Activated naive CD4-positive, alpha-beta T cell treated with anti-CD3 and anti-CD28 coated beads, Interleukin-2, amount 10 ng/mL, durations not matched to agents 7 days and 5 days (primary cell): ENCODE data around the gene PCDHB7.
"Not testable (repeated sequence)": the region's sequence is repeated elsewhere in the genome, so short reads cannot be mapped to it uniquely, and the experiment has no call there.

Experiments used
- CTCF ChIA-PET: fragments of 350-600 bp; sonication (Branson Sonifier 250); formaldehyde crosslinking; loops from one replicate; lab custom pipeline; 2021; ENCODE audit warnings: antibody characterized with exemption; lab: Charles Lee
- DNase-seq: peaks from one replicate; pipeline ENCODE4 v3.0.0-alpha.2; 2020
- H3K27ac Mint-ChIP-seq: one replicate; pipeline ENCODE4 v1.8.0; 2021; ENCODE audit warnings: mild to moderate bottlenecking, moderate library complexity, mixed read lengths
- H3K27me3 Mint-ChIP-seq: one replicate; pipeline ENCODE4 v1.8.0; 2021; ENCODE audit warnings: mild to moderate bottlenecking, mixed read lengths
- H3K36me3 Mint-ChIP-seq: one replicate; pipeline ENCODE4 v1.8.0; 2021; ENCODE audit warnings: mixed read lengths
- H3K4me1 Mint-ChIP-seq: one replicate; pipeline ENCODE4 v1.8.0; 2021; ENCODE audit warnings: mixed read lengths
- H3K4me3 Mint-ChIP-seq: one replicate; pipeline ENCODE4 v1.8.0; 2021; ENCODE audit warnings: mild to moderate bottlenecking, moderate library complexity, mixed read lengths
- H3K9me3 Mint-ChIP-seq: one replicate; pipeline ENCODE4 v1.8.0; 2021; ENCODE audit warnings: mixed read lengths

Gene PCDHB7

GRCh38 chr5:141192110-141192725, 19.8 kb downstream of the PCDHB7 start, which contains the start of gene PCDHB10:
TSS of gene PCDHB10 (plus strand) at chr5:141192353. CDS start at chr5:141192553, 200 bp downstream.
- H3K27ac Mint-ChIP-seq = no peak within 1 kb of the TSS
- H3K27me3 Mint-ChIP-seq = peaks cover 7% of the 10 kb centered on the region
- CTCF ChIA-PET = interaction anchor here (0.6 to 1.5 kb wide), 5 partner anchors 8 to 331 kb away, joined by 3 to 5 read pairs (median 4); partner anchors contain the start of gene PCDHB8
- no peak within 1 kb of the TSS for H3K4me3 Mint-ChIP-seq
- DNase-seq = peak; percentile 48
- peaks cover 25% of the 10 kb centered on the region for H3K9me3 Mint-ChIP-seq
- no peaks in the 10 kb centered on the region for H3K4me1 Mint-ChIP-seq
- H3K36me3 Mint-ChIP-seq = no peaks in the 10 kb centered on the region

DNA sequence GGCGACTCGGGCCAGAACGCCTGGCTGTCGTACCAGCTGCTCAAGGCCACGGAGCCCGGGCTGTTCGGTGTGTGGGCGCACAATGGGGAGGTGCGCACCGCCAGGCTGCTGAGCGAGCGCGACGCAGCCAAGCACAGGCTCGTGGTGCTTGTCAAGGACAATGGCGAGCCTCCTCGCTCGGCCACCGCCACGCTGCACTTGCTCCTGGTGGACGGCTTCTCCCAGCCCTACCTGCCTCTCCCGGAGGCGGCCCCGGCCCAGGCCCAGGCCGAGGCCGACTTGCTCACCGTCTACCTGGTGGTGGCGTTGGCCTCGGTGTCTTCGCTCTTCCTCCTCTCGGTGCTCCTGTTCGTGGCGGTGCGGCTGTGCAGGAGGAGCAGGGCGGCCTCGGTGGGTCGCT, 21.9 kb downstream of the PCDHB7 start:
- H3K27ac Mint-ChIP-seq, H3K27me3 Mint-ChIP-seq, H3K4me3 Mint-ChIP-seq, H3K36me3 Mint-ChIP-seq, H3K4me1 Mint-ChIP-seq, CTCF ChIA-PET, DNase-seq: not testable (repeated sequence)
- peaks cover 25% of the 10 kb centered on the region for H3K9me3 Mint-ChIP-seq

DNA sequence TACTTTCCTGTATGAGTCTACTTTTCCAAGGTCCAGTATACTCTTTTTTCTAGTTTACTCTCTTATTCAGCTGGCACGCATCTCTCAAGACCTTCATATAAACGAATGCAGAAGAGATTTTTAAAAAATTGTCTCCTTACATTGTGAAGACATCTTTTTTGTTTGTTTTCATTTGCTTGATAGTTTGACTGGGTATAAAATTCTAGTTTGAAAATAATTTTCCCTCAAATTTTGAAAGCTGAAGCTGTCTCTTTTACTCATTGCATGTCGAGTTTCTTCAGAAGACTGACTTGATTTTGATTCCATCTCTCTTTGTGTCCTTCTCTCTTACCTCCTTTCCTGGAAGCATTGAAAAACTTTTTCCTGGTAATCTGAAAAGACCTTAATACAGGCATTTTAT, 23.9 kb downstream of the PCDHB7 start:
- Mint-ChIP-seq H3K36me3 (no peaks in the 10 kb centered on the region), H3K4me3 (no peak overlapping the region), H3K27me3 (peaks cover 6% of the 10 kb centered on the region), H3K27ac (no peak overlapping the region), H3K4me1 (no peaks in the 10 kb centered on the region), H3K9me3 (peaks cover 33% of the 10 kb centered on the region)
- CTCF ChIA-PET = interaction anchor here (1.2 kb wide), 1 partner anchor 234 kb away, joined by 3 read pairs; the partner anchor contains the start of gene PCDHGA12
- DNase-seq = no peak

- Mint-ChIP-seq H3K27ac (no peak within 1 kb of the TSS), H3K4me1 (no peaks in the 10 kb centered on the region), H3K9me3 (peaks cover 26% of the 10 kb centered on the region), H3K4me3 (no peak within 1 kb of the TSS), H3K36me3 (peaks cover 3% of the 10 kb centered on the region), H3K27me3 (peaks cover 4% of the 10 kb centered on the region)
- CTCF ChIA-PET = interaction anchor here (0.5 to 1.2 kb wide), 3 partner anchors 8 to 278 kb away, joined by 3 read pairs; partner anchors contain the start of gene PCDHB12
- DNase-seq = no peak
Measured at GRCh38 chr5:141199359-141200235, 27.2 kb downstream of the PCDHB7 start, which contains the start of gene PCDHB11. TSS of gene PCDHB11 (plus strand) at chr5:141199627. CDS start at chr5:141199775, 148 bp downstream.

GRCh38 chr5:141201126-141201525, 28.7 kb downstream of the PCDHB7 start:
- H3K27me3 Mint-ChIP-seq, H3K4me1 Mint-ChIP-seq, H3K4me3 Mint-ChIP-seq, CTCF ChIA-PET, H3K36me3 Mint-ChIP-seq, DNase-seq, H3K27ac Mint-ChIP-seq: not testable (repeated sequence)
- peaks cover 23% of the 10 kb centered on the region for H3K9me3 Mint-ChIP-seq

DNA sequence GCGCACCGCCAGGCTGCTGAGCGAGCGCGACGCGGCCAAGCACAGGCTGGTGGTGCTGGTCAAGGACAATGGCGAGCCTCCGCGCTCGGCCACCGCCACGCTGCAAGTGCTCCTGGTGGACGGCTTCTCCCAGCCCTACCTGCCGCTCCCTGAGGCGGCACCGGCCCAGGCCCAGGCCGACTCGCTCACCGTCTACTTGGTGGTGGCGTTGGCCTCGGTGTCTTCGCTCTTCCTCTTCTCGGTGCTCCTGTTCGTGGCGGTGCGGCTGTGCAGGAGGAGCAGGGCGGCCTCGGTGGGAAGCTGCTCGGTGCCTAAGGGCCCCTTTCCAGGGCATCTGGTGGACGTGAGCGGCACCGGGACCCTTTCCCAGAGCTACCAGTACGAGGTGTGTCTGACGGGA, 29.2 kb downstream of the PCDHB7 start:
- peaks cover 18% of the 10 kb centered on the region for H3K9me3 Mint-ChIP-seq
- CTCF ChIA-PET = not testable (repeated sequence)

GRCh38 chr5:141208478-141208877, 36.0 kb downstream of the PCDHB7 start, which contains the start of gene PCDHB12:
TSS of gene PCDHB12 (plus strand) at chr5:141208719. CDS start at chr5:141208908, 189 bp downstream.
- H3K4me3 Mint-ChIP-seq = no peak within 1 kb of the TSS
- H3K4me1 Mint-ChIP-seq = no peaks in the 10 kb centered on the region
- peaks cover 2% of the 10 kb centered on the region for H3K36me3 Mint-ChIP-seq
- DNase-seq = no peak
- peaks cover 9% of the 10 kb centered on the region for H3K27me3 Mint-ChIP-seq
- CTCF ChIA-PET = interaction anchor here (1.2 kb wide), 1 partner anchor 9 kb away, joined by 3 read pairs; the partner anchor contains the start of gene PCDHB11
- H3K27ac Mint-ChIP-seq = no peak within 1 kb of the TSS
- peaks cover 6% of the 10 kb centered on the region for H3K9me3 Mint-ChIP-seq

More for the DNA sequence above, 29.2 kb downstream of the PCDHB7 start:
- not testable (repeated sequence) for H3K27ac Mint-ChIP-seq, H3K27me3 Mint-ChIP-seq, H3K36me3 Mint-ChIP-seq, DNase-seq, H3K4me1 Mint-ChIP-seq, H3K4me3 Mint-ChIP-seq

DNA sequence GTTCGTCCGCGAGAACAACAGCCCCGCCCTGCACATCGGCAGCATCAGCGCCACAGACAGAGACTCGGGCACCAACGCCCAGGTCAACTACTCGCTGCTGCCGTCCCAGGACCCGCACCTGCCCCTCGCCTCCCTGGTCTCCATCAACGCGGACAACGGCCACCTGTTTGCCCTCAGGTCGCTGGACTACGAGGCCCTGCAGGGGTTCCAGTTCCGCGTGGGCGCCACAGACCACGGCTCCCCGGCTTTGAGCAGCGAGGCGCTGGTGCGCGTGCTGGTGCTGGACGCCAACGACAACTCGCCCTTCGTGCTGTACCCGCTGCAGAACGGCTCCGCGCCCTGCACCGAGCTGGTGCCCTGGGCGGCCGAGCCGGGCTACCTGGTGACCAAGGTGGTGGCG, 37.8 kb downstream of the PCDHB7 start:
- DNase-seq, H3K36me3 Mint-ChIP-seq, H3K4me1 Mint-ChIP-seq, H3K4me3 Mint-ChIP-seq, CTCF ChIA-PET, H3K27ac Mint-ChIP-seq: not testable (repeated sequence)
- Mint-ChIP-seq H3K27me3 (peaks cover 17% of the 10 kb centered on the region), H3K9me3 (peaks cover 16% of the 10 kb centered on the region)

DNA sequence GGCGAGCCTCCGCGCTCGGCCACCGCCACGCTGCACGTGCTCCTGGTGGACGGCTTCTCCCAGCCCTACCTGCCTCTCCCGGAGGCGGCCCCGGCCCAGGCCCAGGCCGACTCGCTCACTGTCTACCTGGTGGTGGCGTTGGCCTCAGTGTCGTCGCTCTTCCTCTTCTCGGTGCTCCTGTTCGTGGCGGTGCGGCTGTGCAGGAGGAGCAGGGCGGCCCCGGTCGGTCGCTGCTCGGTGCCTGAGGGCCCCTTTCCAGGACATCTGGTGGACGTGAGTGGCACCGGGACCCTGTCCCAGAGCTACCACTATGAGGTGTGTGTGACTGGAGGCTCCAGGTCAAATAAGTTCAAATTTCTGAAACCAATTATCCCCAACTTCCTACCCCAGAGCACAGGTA, 38.4 kb downstream of the PCDHB7 start:
- DNase-seq = not testable (repeated sequence)

DNA sequence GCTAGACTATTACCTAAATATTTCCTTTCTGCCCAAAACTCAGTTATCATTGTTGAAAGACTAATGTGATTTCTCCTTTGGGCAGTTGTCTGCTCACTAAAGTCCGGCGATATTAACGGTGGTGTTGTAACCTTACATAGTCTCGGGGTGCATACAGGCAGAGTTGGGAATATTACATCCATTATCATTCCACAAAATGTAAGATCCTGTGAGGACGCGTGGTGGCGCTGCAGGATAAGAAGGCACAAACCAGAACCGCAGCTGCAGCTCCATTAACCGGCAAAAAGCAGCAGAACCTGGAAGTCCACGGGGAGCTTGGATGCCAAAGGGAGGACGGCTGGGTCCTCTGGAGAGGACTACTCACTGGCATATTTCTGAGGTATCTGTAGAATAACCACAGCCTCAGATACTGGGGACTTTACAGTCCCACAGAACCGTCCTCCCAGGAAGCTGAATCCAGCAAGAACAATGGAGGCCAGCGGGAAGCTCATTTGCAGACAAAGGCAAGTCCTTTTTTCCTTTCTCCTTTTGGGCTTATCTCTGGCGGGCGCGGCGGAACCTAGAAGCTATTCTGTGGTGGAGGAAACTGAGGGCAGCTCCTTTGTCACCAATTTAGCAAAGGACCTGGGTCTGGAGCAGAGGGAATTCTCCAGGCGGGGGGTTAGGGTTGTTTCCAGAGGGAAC, 41.4 kb downstream of the PCDHB7 start, which contains the start of gene PCDHB13:
TSS of gene PCDHB13 (plus strand) at position 264 of the 684 bp plus-strand sequence. CDS start at position 469, 205 bp downstream.
- H3K27ac Mint-ChIP-seq, H3K4me3 Mint-ChIP-seq, H3K36me3 Mint-ChIP-seq, H3K4me1 Mint-ChIP-seq, DNase-seq, CTCF ChIA-PET: not testable (repeated sequence)
- Mint-ChIP-seq H3K9me3 (peaks cover 18% of the 10 kb centered on the region), H3K27me3 (peaks cover 16% of the 10 kb centered on the region)

More for the DNA sequence above, 38.4 kb downstream of the PCDHB7 start:
- peaks cover 18% of the 10 kb centered on the region for H3K9me3 Mint-ChIP-seq
- H3K36me3 Mint-ChIP-seq, H3K27ac Mint-ChIP-seq, H3K4me3 Mint-ChIP-seq, H3K4me1 Mint-ChIP-seq, CTCF ChIA-PET: not testable (repeated sequence)
- H3K27me3 Mint-ChIP-seq = peaks cover 20% of the 10 kb centered on the region

- peaks cover 21% of the 10 kb centered on the region for H3K9me3 Mint-ChIP-seq
- H3K4me3 Mint-ChIP-seq, H3K4me1 Mint-ChIP-seq, H3K27ac Mint-ChIP-seq, H3K36me3 Mint-ChIP-seq, DNase-seq, CTCF ChIA-PET: not testable (repeated sequence)
- peaks cover 15% of the 10 kb centered on the region for H3K27me3 Mint-ChIP-seq
Measured at GRCh38 chr5:141214583-141214982, 42.1 kb downstream of the PCDHB7 start.

DNA sequence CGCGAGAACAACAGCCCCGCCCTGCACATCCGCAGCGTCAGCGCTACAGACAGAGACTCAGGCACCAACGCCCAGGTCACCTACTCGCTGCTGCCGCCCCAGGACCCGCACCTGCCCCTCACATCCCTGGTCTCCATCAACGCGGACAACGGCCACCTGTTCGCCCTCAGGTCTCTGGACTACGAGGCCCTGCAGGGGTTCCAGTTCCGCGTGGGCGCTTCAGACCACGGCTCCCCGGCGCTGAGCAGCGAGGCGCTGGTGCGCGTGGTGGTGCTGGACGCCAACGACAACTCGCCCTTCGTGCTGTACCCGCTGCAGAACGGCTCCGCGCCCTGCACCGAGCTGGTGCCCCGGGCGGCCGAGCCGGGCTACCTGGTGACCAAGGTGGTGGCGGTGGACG, 43.1 kb downstream of the PCDHB7 start:
- H3K4me1 Mint-ChIP-seq, H3K4me3 Mint-ChIP-seq, DNase-seq, H3K36me3 Mint-ChIP-seq, CTCF ChIA-PET: not testable (repeated sequence)
- H3K27ac Mint-ChIP-seq = peak overlapping the region; percentile 33
- H3K27me3 Mint-ChIP-seq = peaks cover 11% of the 10 kb centered on the region
- peaks cover 19% of the 10 kb centered on the region for H3K9me3 Mint-ChIP-seq

DNA sequence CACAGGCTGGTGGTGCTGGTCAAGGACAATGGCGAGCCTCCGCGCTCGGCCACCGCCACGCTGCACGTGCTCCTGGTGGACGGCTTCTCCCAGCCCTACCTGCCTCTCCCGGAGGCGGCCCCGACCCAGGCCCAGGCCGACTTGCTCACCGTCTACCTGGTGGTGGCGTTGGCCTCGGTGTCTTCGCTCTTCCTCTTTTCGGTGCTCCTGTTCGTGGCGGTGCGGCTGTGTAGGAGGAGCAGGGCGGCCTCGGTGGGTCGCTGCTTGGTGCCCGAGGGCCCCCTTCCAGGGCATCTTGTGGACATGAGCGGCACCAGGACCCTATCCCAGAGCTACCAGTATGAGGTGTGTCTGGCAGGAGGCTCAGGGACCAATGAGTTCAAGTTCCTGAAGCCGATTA, 43.6 kb downstream of the PCDHB7 start:
- H3K27ac Mint-ChIP-seq, H3K4me3 Mint-ChIP-seq, H3K36me3 Mint-ChIP-seq, H3K4me1 Mint-ChIP-seq, DNase-seq, CTCF ChIA-PET: not testable (repeated sequence)
- Mint-ChIP-seq H3K9me3 (peaks cover 17% of the 10 kb centered on the region), H3K27me3 (peaks cover 11% of the 10 kb centered on the region)
